Right ventricle myocardium superior (tissue), 1 donor: ENCODE measurements around the gene KCNA10. TPM values are rescaled to one million over a fixed set of nuclear protein-coding genes. Genes with fewer than 3 reads are reported as not detected.

ENCODE experiments used
- ATAC-seq: fragments of 200-7000 bp; cut with Tn5 transposase; one replicate; pipeline ENCODE4 v1.9.1; 2020; ENCODE audit warnings: mild to moderate bottlenecking; ENCODE audit not compliant: poor library complexity
- DNase-seq: peaks from one replicate; pipeline ENCODE4 v3.0.0-alpha.2; 2020
- intact Hi-C: fragments of 100-400 bp; cut with DNase I; formaldehyde crosslinking; loops from one replicate; pipeline ENCODE4 v1.11.2; 2022
- long read RNA-seq: library from polyadenylated mRNA; unstranded; transcript quantifications from one replicate; pipeline ENCODE4 v2.0.0, GENCODE V29; 2021
- total RNA-seq: library from RNA; stranded (reverse); fragmentation: NEBNext Ultra II Directional; extraction: Animal tissue kit (Norgen Biotek cat#: 25700); gene quantifications from one replicate; pipeline ENCODE4 v1.2.1, GENCODE V29; 2021
- donor health status: DM: no; HTN: yes; CAD: no; lungs with severe emphysema.

Gene KCNA10
- total RNA-seq, result not detected
- long read RNA-seq, result 0 reads

DNA sequence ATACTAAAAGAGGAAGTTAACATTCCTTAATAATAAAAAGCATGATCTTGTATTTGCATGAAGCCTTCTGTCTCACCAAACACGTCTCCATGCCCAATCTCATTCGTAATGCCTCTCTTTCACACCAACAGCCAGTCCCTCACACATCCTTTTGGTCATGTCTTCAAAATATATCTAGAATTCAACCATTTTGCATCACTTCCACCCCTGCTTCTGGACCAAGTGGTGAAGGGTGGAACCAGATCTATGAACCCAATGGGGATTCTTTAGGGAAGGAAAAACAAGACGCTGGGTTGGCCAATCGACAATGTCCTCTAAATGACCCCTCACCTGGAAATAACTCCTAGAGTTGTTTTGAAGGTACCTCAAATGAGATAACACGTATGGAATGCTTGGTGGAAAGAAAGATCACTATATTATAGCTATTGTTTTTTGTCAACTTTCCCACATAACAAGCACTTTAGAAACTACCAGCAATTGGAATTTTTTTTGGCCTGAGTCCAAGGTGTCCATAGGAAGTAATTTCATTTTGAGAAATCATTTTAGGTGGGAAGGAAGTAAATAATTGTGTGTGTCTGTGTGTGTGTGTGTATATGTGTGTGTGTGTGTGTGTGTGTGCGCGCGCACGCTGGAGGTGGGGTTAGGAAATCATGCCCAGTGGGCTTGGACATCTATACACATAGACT, at the start of gene KCNA10:
Gene KCNA10 (minus strand): TSS at position 51 of the 686 bp plus-strand sequence. CDS start 388 bp downstream, outside the sequence.
- ATAC-seq (no peak), DNase-seq (no peak)
- intact Hi-C loops, result no loop called here

DNA sequence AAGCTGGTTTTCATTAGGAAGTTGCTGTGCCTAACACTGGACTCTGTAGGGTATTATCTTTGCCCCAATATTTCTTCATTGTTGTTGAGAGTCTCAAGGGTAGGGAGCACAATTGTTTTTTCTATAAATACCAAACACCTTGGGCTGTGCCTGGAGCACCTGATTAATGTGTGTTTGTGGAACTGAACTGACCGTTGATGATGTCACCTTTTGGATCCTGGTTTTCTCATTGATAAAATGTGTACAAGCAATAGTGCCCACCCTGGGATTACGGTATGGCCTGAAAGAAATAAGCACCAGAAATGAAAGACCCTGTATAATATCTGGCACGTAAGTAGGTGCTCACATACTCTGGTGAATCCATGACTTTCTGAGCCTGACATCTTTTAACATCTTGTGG, 47.9 kb upstream of the KCNA10 start:
- no peak for ATAC-seq
- intact Hi-C loops, result no loop called here
- DNase-seq, result no peak

DNA sequence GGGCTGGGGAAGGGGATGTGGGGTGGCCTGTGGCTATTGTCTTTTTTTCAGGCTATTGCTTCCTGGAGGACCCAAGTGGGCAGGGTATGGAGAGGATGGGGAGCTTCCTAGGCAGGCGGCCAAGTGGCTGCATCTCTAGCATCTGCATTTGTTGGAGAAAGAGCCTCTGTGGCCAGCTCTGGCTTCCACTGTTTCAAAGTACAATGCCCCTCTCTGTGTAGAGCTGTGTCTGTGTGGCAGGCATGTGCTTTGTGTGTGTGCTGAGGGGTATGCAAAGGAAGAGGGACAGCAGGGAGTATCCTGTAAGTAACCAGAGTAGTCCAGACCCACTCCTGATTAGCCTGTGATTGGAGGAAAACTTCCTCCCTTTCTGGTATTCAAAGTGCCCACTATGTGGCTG, 46.6 kb upstream of the KCNA10 start:
- no peak for DNase-seq
- intact Hi-C loops, result no loop called here
- ATAC-seq, result no peak

DNA sequence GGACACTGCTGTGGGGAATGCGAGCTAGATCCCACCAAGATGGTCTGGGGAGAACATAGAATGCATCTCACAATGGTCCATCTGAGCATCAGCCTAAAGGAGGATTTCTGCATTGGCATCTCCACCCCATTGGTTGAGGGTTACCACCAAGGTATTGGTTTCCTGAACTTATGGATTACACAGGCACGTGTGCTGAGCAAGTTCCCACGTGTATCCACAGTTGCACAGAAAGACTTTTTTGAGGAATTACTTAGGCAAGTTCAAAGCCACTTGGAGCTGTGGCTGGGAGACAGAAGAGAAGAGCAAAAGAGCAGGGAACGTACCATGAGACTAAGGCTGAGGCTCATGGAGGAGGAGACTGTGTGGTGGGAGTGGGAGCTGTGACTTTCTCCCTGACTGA, 44.1 kb upstream of the KCNA10 start:
- DNase-seq (no peak), ATAC-seq (no peak)
- intact Hi-C loops, result no loop called here

DNA sequence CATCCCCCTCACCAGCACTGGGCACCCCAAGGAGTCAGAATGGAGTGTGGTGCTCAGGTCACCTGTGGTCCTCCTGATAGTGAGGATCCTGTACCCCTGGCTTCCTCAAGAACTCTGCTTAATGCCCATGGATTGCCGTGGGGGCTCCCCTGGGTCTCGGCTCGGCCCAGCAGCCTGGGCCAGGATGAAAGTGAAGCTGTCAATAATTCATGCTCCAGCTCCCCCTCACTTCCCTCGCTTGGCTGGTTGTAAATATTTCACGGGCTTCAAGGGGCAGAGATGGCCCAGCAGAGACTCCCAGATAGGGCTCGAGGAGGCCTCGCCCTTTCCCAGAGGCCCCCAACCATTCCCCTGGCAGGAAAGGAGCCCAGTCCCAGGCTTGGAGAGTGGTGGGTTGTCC, 42.6 kb upstream of the KCNA10 start:
- DNase-seq (no peak), ATAC-seq (no peak)
- intact Hi-C loops, result no loop called here

DNA sequence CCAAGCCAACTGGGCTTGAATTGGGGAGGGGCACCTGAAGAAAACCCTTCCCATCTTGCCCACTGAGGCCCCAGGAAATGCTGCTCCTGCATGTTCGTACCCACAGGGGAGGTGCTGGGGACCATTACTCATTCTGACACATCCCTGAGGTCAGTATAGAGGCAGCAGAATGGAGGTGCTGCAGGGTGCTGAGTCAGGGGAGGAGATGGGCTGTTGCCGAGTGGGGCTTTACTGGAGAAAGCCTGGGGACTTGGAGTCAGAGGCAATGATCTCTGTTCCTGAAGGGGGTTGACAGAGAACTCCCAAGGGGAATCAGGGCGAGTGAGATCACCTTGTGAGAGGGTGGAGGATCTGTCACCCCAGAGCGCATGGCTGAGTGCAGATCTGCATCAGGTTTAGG, 40.2 kb upstream of the KCNA10 start:
- DNase-seq, result no peak
- intact Hi-C loops, result no loop called here
- ATAC-seq, result no peak

DNA sequence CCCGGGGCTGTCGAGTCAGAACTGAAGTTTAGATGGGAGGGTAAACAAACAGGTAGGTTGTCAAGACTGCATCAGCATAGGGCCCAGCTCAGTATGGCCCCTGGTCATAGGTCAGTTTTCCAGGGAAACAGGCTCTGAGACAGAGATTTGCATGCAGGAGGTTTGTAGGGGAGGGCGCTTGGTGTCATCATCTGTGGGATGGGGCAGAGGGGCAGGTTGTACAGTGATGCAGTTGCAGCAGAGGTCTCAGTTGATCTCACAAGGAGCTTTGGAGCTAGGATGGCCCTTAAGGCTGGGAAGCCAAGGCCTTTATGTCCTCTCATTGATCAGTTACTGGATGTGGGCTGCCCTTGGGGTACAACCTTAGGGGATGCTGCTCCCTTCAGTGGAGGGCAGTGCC, 38.5 kb upstream of the KCNA10 start:
- no peak for ATAC-seq
- intact Hi-C loops, result no loop called here
- DNase-seq, result no peak

DNA sequence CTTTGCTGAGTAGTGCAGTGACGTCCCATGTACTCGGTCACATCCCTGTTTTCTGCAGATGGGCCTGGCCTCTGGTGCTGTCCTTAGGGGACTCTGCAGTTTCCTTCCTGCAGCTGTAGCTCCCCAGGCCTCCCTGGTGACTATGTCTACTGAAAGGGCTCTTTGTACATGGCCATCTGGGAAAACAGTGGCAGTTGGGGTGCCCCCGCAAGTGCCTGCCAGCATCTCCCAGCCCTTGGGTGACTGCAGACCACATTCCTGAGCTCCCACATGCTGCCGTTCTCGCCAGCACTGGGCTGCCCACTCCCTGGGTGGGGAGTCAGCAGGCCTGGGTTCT, 37.5 kb upstream of the KCNA10 start:
- peak; percentile 34 for ATAC-seq

DNA sequence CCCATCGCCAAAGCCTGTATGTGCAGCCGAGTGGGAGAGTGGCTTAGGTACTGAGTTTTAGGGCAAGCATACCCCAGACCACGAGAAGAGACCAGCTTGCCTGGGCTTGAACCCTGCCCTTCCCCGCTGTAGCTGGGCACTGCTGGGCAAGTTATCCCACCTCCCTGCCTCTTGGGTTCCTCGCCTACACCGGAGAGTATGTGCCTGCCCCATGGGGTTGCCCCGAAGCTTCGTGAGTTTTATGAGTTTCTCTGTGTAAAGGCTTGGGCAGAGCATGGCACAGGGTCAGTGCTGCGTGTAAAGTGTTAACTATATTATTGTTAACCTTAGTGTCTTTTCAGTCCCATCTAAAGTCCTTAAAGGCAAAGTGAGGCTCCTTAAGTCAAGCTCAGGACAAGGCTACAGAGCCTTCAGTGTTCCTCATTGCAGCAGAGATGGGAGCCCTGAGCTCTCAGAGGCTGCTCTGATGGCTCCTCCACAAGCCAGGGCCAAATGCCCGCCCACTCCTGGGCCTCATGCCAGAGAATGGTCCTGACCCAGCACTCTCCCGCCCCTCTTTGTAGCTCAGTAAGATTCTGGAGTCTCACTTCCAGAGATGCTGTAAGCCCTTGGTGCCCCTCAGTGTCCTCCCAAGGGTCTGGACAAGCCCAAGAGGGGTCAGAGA, 37.0 kb upstream of the KCNA10 start:
- intact Hi-C loops, result loop anchor here (2.0 kb wide), 1 partner anchor 61 kb away; no protein-coding TSS in a partner anchor
- DNase-seq (peak; percentile 80), ATAC-seq (peak; percentile 81)

More for the DNA sequence above, 37.5 kb upstream of the KCNA10 start:
- DNase-seq, result no peak
- intact Hi-C loops, result no loop called here

DNA sequence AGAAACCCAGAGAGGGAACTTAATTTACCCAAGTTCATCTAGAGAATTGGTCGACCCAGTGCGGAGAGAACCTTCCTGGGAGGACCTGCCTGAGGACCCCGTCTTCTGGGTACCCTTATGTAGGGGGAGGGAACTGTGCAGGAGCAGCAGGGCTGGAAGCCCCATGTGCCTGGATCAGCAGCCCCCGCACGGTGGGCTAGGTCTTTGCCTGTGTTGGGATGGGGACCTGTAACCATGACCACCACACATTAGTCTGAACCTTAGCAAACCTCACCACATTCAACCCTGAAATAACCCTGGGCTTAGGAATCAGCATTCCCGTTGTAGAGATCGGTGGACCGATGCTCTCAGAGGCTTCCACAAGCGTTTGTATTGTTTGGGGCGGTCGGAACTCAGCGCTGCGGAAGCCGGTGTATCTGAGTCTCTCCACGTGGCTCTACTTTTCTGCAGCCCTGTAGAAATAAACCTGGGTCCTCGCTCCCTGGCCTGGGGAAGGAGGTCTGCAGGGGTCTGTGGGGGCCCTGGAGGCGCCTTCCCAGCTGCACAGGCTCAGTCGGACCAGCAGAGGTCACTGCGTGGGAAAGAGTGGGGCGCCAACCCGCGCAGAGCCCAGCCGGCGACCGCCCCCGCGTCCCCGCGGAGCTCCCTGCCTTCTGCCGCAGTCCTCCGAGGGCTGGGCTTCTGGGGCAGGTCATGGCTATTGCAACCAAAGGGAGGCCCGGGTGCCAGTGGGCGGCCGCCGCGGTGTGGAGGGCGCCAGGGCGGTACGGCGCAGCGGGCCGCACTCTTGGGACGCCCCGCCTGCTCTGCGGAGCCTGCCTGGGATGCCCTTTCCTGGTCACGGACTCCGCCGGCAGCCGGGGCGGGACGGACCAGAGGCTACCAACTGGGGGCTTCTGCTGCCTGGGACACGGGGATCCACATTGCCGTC, 36.2 kb upstream of the KCNA10 start:
- DNase-seq (peak; percentile 69), ATAC-seq (peak; percentile 93)
- intact Hi-C loops, result loop anchor here (2.0 kb wide), 1 partner anchor 62 kb away; no protein-coding TSS in a partner anchor

DNA sequence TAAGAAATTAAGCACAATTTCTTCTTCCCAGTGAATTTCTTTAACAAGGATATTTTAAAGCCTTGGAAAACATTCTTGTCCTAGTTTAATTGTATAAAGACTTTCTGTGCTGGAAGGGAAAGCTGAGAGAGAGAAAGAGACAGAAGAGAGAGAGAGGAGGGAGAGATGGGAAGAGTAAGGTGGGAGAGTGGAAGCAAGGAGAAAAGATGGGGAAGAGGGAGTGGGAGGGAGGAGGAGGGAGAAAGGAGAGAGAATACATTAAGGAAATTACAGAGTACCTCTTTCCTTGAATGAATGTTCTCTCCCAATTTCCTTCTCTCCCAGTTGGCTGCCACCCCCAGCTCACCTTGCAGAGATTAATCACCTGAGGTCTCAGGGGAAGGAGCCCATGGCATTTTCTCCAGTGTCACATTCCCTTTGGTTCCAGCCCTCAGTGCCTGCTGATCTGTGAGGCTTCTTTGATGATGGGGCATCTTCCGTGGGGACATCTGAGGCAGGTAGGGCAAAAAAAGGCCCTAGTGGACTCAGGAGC, 32.4 kb upstream of the KCNA10 start:
- no peak for DNase-seq
- no peak for ATAC-seq
- intact Hi-C loops, result no loop called here

DNA sequence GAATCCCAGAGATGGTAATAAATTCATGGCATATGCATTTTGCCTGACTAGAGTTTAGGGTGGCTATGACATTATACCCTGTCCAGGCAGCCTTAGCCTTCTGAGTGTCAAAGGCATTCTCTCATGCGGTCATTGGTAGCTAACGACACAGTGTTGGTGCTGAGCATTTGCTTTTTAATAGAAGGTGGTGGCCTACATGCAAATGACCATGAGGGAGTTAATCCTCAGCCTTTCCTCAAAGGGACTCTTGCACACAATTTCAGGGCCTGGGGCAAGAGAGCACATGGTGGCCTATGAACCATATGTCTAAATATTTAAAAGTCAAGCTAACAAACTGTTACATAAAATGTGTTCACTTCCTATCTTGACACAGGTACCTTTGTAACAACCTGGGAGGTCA, 30.9 kb upstream of the KCNA10 start:
- DNase-seq (no peak), ATAC-seq (no peak)
- intact Hi-C loops, result no loop called here

DNA sequence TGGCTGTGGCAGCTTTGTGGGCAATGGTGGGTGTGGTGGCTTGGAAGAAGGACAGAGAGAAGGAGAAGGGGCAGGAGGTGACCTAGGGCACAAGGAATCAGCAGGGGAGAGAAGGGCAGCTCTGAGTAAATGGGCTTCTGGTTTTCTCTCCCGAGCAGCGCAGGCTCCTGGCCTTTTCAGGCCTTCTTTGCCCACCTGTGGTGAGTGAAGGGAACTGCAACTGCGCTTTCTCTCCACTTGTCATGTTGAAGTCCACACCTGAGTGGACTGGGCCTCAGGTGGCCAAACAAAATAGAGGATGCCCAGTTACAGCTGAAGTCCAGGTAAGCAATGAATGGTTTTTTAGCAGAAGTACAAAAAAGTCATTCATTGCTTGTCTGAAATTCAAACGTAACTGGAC, 29.4 kb upstream of the KCNA10 start:
- intact Hi-C loops, result no loop called here
- DNase-seq (no peak), ATAC-seq (no peak)

DNA sequence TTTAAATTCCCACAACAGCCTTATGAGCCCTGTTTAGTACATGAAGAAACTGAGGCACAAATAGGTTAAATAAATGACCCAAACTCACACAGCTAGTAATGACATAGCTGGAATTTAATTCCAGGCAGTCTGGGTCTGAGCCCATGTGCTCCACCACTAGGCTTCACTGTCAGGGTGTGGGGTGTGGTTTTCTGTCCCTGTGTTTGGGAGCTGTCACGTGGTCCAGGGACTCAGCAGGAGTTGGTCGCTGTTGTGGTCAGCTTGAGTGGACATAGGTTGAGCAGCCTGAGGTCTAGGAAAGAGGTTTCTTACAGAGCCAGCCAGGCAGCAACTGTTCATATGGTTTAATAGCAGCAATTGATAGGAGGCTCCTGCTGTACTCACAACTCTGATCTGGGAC, 28.0 kb upstream of the KCNA10 start:
- ATAC-seq (no peak), DNase-seq (no peak)
- intact Hi-C loops, result no loop called here

DNA sequence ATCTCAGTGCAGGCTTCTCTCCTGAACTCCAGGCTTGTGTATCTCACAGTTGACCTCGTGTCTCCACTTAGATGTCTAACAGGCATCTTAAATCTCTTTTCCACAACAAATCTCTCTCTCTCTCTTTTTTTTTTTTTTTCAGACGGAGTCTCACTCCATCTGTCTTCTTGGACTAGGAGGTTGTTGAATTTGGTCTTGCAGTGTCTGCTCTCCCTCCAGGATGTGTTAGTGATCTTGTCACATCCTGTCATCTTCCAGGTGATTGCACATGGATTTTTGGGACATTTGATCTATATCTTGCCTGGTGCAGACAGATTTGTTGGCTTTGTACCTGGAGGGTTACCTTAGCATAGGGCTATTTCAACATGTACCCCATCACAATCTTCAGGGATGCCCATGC, 26.5 kb upstream of the KCNA10 start:
- no peak for ATAC-seq
- intact Hi-C loops, result no loop called here
- DNase-seq, result no peak

DNA sequence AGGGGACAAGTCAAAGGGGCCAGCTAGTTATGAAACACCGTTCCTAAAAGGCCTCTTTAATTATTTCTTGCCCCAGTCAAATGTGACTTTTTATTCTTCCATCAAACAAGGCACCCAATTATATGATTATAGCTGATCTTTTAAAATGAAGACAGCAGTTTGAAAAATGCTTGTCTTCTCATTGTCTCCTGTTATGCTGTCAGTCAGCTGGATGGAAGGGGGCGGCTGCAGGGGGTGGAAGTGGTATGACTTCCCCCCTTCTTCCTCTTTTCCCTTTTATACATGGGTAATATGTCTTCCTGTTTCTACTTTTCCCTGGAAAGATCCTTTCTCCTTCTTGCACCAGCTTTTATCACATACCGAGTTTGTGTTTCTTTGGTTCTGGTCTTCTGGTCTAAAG, 25.8 kb upstream of the KCNA10 start:
- ATAC-seq (no peak), DNase-seq (no peak)
- intact Hi-C loops, result no loop called here

DNA sequence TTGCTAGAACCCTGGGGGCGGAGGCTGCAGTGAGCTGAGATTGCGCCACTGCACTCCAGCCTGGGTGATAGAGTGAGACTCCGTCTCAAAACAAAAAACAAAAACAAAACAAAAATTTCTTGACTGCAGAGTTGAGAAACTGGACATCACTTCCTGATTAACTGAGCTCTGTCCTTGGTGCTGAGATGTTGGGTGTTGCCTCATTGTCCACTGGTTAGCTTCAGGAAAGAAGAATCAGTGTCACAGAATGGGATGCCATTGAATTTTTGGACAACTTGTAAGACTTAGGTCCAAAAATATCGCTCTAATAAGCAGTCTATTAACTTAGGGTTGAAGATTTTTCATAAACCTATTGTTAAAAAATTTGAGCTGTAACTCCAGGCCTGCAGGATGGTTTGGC, 23.8 kb upstream of the KCNA10 start:
- intact Hi-C loops, result no loop called here
- no peak for ATAC-seq
- no peak for DNase-seq

DNA sequence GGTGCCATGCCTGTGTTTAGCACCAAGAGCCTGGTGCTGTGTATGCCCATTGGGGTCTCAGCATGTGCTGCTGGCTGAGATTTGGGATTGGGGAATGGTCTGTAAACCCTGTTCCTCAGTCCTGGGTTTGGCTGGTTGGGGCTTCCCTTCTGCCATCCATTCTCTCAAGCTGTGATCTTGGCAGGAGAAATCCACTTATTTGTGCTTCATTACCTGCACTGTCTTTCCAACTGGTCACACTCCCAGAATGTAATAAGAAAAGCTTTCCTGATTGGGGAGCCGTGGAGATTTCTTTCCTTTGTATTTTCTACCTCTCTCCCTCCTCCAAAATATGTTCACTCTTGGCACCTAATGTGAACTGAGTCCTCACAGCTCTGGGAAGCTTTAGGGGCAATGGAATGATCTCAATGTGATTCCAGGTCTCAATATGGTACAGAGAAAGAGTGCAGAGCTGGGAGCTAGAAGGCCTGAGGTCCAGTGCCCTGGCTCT, 23.0 kb upstream of the KCNA10 start:
- DNase-seq, result no peak
- intact Hi-C loops, result no loop called here
- ATAC-seq, result no peak
